ENCODE measurements around the gene PUM2. TPM values are rescaled to one million over a fixed set of nuclear protein-coding genes. Genes with fewer than 3 reads are reported as not detected.

PUM2 gene
- total and polyA plus RNA-seq, 4 donors: 18.5 to 61.0 (median 35.1) TPM

DNA sequence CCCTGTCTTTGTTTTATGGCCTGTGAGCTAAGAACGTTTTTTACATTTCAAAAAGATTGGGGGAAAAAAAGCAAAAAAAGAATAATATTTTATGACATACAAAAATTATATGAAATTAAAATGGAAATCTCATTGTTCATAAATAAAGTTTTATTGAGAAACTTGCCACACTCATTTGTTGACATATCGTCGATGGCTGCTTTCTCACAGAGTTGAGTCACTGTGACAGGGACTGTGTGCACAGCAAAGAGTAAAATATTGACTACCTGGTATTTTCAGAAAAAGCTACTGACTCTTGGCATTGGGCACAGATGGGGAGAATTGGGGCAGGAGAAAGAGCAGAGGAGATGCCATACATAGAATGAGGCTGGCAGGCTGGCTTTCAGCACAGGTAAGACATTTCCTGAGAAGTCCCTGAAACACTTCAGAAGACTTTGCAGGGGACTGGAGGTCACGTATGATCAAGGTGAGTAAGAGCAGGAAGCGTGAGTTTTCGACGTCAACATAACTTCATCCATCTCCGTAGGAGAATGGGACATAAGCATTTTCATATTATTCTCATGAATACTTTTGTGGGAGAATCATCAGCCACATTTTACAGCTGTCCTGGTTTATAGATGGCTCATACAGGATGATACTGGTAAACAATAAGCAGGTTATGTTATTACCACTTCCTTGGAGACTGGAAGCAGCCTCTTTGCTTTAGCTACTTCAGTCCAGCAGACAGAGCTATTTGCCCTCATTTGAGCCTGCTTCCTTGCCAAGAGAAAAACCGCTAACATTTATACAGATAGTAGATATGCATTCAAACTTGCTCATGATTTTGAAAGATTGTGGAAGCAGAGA, 32.5 kb upstream of the PUM2 start:
- TF ChIP-seq MAX (IDR thresholded peaks at IDR 0.05) (no peak), RXRA (IDR thresholded peaks at IDR 0.05) (no peak), REST (IDR thresholded peaks at IDR 0.05) (no peak), HNF4G (IDR thresholded peaks at IDR 0.05) (no peak), ATF3 (IDR thresholded peaks at IDR 0.05) (no peak), FOXA2 (IDR thresholded peaks at IDR 0.05) (no peak), HNF4A (conservative IDR thresholded peaks at IDR 0.05) (no peak), RAD21 (IDR thresholded peaks at IDR 0.05) (no peak), JUND (IDR thresholded peaks at IDR 0.05) (no peak), NR2F2 (IDR thresholded peaks at IDR 0.05) (no peak), YY1 (IDR thresholded peaks at IDR 0.05) (no peak), EGR1 (IDR thresholded peaks at IDR 0.05; ENCODE audit: low read depth in 2 of 2) (no peak)
- Histone ChIP-seq H3K9me3 (ENCODE audit: control insufficient read depth in 4 of 4, low read length in 3 of 4) (no peaks in the 10 kb centered on the region), H3K4me3 (ENCODE audit: low read depth in 1 of 3, low read length in 3 of 3) (no peak overlapping the region), H3K4me1 (ENCODE audit: control insufficient read depth in 4 of 4, insufficient read depth in 4 of 4, low read length in 3 of 4) (peaks cover 0 to 6% (median 3%) of the 10 kb centered on the region in 4 donors), H3K27ac (ENCODE audit: low read depth in 1 of 2, low read length in 2 of 2) (no peak overlapping the region), H3K36me3 (ENCODE audit: control insufficient read depth in 4 of 4, insufficient read depth in 3 of 4, low read depth in 1 of 4, low read length in 3 of 4) (no peaks in the 10 kb centered on the region), H3K27me3 (ENCODE audit: control insufficient read depth in 4 of 4, insufficient read depth in 4 of 4, low read length in 3 of 4) (no peaks in the 10 kb centered on the region), H3K9ac (ENCODE audit: low read depth in 1 of 2, low read length in 2 of 2) (no peak overlapping the region)
- DNase-seq (ENCODE audit: low spot score): no peak
- 86% methylated on average over 9 of the region's 9 CpGs for WGBS

- no peak overlapping the region for H3K9ac ChIP-seq (ENCODE audit: low read depth in 1 of 2, low read length in 2 of 2)
- no peaks in the 10 kb centered on the region for H3K9me3 ChIP-seq (ENCODE audit: control insufficient read depth in 4 of 4, low read length in 3 of 4)
- no peak overlapping the region for H3K4me3 ChIP-seq (ENCODE audit: low read depth in 1 of 3, low read length in 3 of 3)
- H3K27me3 ChIP-seq (ENCODE audit: control insufficient read depth in 4 of 4, insufficient read depth in 4 of 4, low read length in 3 of 4): no peaks in the 10 kb centered on the region
- 48% methylated on average over 2 of the region's 2 CpGs for WGBS
- no peak overlapping the region for H3K27ac ChIP-seq (ENCODE audit: low read depth in 1 of 2, low read length in 2 of 2)
- no peaks in the 10 kb centered on the region for H3K36me3 ChIP-seq (ENCODE audit: control insufficient read depth in 4 of 4, insufficient read depth in 3 of 4, low read depth in 1 of 4, low read length in 3 of 4)
- no peak for DNase-seq (ENCODE audit: low spot score)
- TF ChIP-seq HNF4A (conservative IDR thresholded peaks at IDR 0.05) (no peak), RAD21 (IDR thresholded peaks at IDR 0.05) (peak in 1 of 2 donors; percentile 46)
- peaks cover 0 to 6% (median 3%) of the 10 kb centered on the region in 4 donors for H3K4me1 ChIP-seq (ENCODE audit: control insufficient read depth in 4 of 4, insufficient read depth in 4 of 4, low read length in 3 of 4)
Measured at GRCh38 chr2:20381457-20381856, 30.8 kb upstream of the PUM2 start.

DNA sequence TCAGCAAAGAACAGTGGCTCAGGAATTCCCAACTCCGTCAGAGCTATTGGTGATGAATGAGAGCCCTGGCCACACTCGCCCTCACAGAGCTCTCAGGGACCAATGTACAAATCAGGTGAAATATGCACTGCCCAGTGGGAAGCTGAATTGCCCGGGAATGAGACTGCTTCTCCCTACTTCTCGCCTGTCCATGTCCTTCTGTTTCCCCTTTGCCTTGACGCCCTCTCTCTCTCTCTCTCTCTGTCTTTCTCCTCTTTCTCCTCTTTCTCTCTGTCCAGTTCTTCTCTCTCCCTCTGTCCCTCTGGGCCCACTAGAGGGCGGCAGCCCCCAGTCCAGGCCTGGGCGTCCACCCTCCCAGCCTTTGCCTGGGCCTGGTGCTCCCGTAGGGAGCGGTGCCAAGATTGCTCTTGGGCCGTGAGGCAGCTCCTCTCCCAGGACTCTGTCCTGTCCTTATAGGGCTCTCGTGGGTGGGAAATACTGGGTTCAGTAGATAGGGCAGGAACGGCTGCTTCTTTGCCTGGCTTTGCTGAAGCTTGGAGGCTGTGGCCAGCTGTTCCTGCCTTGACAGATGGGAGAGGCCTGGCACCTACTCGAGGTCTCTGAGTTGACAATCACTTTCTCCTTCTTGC, 28.4 kb upstream of the PUM2 start:
- 38% methylated on average over 13 of the region's 13 CpGs for WGBS
- H3K9me3 ChIP-seq (ENCODE audit: control insufficient read depth in 4 of 4, low read length in 3 of 4): no peaks in the 10 kb centered on the region
- no peaks in the 10 kb centered on the region for H3K27me3 ChIP-seq (ENCODE audit: control insufficient read depth in 4 of 4, insufficient read depth in 4 of 4, low read length in 3 of 4)
- TF ChIP-seq RXRA (IDR thresholded peaks at IDR 0.05): peak; percentile 35 to 52
- TF ChIP-seq RAD21 (IDR thresholded peaks at IDR 0.05): peak; percentile 89 to 95
- TF ChIP-seq JUND (IDR thresholded peaks at IDR 0.05): no peak
- TF ChIP-seq CTCF (IDR thresholded peaks at IDR 0.05; ENCODE audit: low read depth, low read length, missing input control): peak; percentile 65
- TF ChIP-seq ZBTB33 (IDR thresholded peaks at IDR 0.05): no peak
- peak; percentile 61 for TF ChIP-seq SP1 (IDR thresholded peaks at IDR 0.05)
- TF ChIP-seq HNF4A (conservative IDR thresholded peaks at IDR 0.05): peak; percentile 34 to 62
- no peak for TF ChIP-seq GABPA (IDR thresholded peaks at IDR 0.05 in 1 of 2, conservative IDR thresholded peaks at IDR 0.05 in 1 of 2)
- no peak for TF ChIP-seq EGR1 (IDR thresholded peaks at IDR 0.05; ENCODE audit: low read depth in 2 of 2)
- TF ChIP-seq NR2F2 (IDR thresholded peaks at IDR 0.05): peak; percentile 54
- H3K27ac ChIP-seq (ENCODE audit: low read depth in 1 of 2, low read length in 2 of 2): no peak overlapping the region
- H3K4me1 ChIP-seq (ENCODE audit: control insufficient read depth in 4 of 4, insufficient read depth in 4 of 4, low read length in 3 of 4): peaks cover 0 to 6% (median 3%) of the 10 kb centered on the region in 4 donors
- H3K36me3 ChIP-seq (ENCODE audit: control insufficient read depth in 4 of 4, insufficient read depth in 3 of 4, low read depth in 1 of 4, low read length in 3 of 4): no peaks in the 10 kb centered on the region
- no peak overlapping the region for H3K4me3 ChIP-seq (ENCODE audit: low read depth in 1 of 3, low read length in 3 of 3)
- peak; percentile 63 for DNase-seq (ENCODE audit: low spot score)
- H3K9ac ChIP-seq (ENCODE audit: low read depth in 1 of 2, low read length in 2 of 2): no peak overlapping the region

Data from liver (tissue), 9 donors.